NCI-H82 treated with DMSO at 0.1 percent for 48 hours (cell line): ENCODE measurements around the gene PCDHGA11.
"Not testable (repeated sequence)": the region's sequence is repeated elsewhere in the genome, so short reads cannot be mapped to it uniquely, and the experiment has no call there.

Source experiments
- DNase-seq: peaks from one replicate; lab custom pipeline; 2025; ENCODE audit not compliant: unreplicated experiment; lab: John Stamatoyannopoulos, UW

The PCDHGA11 gene

DNA sequence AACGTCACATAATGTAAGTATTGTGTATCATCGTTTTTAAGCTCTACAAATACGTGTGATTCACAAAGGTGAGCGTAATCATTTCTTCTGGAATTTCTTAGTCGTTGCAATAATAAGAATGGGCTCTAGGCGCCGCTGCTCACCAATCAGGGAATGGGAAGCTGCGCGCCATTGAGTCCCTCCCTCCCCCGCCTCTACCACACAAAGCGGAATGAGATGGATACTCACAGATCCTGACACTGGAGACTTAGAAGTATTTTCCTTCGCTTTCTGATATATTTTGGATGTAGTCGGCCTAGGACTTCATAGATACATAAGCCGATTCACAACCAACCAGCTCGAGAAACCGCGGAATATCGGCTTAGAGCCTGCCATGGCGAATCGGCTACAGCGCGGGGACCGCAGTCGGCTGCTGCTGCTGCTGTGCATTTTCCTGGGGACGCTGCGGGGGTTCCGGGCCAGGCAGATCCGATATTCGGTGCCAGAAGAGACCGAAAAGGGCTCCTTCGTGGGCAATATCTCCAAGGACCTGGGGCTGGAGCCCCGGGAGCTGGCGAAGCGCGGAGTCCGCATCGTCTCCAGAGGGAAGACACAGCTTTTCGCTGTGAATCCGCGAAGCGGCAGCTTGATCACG, at the start of gene PCDHGA11:
Gene PCDHGA11, plus strand, starts transcription at position 197 of the 634 bp plus-strand sequence. Its CDS starts 177 bp downstream, at position 374.
- no peak for DNase-seq

DNA sequence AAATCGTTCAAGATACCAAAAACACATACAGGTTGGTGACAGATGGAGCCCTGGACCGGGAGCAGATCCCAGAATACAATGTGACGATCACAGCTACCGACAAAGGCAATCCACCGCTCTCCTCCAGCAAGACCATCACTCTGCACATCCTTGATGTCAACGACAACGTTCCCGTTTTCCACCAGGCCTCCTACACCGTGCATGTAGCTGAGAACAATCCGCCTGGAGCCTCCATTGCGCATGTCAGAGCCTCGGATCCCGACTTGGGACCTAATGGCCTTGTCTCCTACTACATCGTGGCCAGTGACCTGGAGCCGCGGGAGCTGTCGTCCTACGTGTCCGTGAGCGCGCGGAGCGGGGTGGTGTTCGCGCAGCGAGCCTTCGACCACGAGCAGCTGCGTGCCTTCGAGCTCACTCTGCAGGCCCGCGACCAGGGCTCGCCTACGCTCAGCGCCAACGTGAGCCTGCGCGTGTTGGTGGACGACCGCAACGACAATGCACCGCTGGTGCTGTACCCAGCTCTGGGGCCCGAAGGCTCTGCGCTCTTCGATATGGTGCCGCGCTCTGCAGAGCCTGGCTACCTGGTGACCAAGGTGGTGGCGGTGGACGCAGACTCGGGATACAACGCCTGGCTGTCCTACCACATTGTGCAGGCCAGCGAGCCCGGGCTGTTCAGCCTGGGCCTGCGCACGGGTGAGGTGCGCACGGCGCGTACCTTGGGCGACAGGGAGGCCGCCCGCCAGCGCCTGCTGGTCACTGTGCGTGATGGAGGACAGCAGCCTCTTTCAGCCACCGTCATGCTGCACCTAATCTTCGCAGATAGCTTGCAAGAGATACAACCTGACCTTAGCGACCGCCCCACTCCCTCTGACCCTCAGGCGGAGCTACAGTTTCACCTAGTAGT, 49.0 kb upstream of the PCDHGA11 start:
- no peak for DNase-seq

DNA sequence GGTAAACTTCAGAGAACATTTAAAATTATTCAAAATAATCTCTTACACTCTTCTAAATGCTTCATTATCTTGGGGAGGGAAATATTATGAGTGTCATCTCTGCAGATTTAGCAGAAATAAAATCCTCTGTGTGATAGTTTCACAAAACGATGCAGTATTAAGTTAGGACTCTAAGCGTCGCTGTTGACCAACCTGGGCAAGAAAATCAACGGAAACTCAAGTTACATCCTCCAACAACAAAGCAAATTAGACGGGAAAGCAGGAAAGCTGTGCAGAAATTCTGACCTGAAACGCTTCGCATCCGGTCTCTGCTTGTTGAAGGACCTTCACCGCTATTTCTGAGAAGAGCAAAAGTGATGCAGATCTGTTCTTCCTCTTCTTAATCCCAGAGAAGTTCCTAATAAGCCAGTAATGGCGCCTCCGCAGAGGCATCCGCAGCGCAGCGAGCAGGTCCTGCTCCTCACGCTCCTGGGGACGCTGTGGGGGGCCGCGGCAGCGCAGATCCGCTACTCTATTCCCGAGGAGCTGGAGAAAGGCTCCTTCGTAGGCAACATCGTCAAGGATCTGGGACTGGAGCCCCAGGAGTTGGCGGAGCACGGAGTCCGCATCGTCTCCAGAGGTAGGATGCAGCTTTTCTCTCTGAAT, 47.1 kb upstream of the PCDHGA11 start, which contains the start of gene PCDHGA6:
Gene PCDHGA6, plus strand, starts transcription at position 219 of the 645 bp plus-strand sequence. Its CDS starts 193 bp downstream, at position 412.
- no peak for DNase-seq

DNA sequence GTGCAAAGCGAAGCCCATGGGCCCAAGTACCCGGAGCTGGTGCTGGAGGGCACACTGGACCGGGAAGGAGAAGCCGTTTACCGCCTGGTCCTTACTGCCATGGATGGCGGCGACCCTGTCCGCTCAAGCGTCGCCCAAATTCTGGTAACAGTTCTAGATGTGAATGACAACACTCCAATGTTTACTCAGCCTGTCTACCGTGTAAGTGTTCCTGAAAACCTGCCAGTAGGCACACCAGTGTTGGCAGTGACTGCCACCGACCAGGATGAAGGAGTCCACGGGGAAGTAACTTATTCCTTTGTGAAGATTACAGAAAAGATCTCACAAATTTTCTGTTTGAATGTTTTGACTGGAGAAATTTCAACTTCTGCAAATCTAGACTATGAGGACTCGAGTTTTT, 46.2 kb upstream of the PCDHGA11 start:
- no peak for DNase-seq

DNA sequence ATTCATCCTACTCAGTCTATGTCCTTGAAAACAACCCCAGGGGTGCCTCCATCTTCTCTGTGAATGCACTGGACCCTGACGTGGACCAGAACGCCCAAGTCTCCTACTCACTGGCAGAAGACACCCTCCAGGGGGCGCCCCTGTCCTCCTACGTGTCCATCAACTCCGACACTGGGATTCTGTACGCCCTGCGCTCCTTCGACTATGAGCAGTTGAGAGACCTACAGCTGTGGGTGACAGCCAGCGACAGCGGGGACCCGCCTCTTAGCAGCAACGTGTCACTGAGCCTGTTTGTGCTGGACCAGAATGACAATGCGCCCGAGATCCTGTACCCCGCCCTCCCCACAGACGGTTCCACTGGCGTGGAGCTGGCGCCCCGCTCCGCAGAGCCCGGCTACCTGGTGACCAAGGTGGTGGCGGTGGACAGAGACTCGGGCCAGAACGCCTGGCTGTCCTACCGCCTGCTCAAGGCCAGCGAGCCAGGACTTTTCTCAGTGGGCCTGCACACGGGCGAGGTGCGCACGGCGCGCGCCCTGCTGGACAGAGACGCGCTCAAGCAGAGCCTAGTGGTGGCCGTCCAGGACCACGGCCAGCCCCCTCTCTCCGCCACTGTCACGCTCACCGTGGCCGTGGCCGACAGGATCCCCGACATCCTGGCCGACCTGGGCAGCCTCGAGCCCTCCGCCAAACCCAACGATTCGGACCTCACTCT, 45.3 kb upstream of the PCDHGA11 start:
- not testable (repeated sequence) for DNase-seq

DNA sequence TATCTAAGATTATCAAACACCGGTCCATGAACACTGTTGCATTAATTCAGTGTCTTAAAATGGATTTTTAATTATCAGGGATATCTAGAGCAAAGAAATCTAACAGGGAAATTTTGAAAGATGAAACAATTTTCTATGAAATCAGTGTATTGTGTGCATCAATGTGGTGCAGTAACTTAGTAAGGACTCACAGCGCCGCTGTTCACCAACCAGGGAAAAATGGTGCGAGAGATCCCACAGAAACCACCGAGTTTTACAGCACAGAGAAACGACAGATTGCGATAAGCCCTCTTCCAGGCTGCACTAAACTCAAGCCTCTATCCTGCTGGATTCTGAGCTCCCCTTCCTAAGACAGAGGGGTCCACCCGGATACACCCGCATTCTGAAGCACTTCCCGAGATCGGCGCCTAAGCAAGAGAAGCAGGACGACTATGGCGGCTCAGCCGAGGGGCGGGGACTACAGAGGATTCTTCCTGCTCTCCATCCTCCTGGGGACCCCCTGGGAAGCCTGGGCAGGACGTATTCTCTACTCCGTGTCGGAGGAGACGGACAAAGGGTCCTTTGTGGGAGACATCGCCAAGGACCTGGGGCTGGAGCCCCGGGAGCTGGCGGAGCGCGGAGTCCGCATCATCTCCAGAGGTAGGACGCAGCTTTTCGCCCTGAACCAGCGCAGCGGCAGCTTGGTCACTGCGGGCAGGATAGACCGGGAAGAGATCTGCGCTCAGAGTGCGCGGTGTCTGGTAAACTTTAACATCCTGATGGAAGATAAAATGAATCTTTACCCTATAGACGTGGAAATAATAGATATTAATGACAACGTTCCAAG, 38.2 kb upstream of the PCDHGA11 start, which contains the start of gene PCDHGA7:
Gene PCDHGA7, plus strand, starts transcription at position 274 of the 826 bp plus-strand sequence. Its CDS starts 158 bp downstream, at position 432.
- DNase-seq, result no peak

DNA sequence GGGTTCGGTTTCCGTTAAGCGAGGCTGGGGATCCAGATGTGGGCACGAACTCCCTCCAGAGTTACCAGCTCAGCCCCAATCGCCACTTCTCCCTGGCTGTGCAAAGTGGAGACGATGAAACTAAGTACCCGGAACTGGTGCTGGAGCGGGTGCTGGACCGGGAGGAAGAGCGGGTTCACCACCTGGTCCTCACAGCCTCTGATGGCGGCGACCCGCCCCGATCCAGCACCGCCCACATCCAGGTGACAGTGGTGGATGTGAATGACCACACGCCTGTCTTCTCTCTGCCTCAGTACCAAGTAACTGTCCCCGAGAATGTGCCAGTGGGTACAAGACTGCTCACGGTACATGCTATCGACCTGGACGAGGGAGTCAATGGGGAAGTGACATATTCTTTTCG, 37.5 kb upstream of the PCDHGA11 start:
- no peak for DNase-seq

DNA sequence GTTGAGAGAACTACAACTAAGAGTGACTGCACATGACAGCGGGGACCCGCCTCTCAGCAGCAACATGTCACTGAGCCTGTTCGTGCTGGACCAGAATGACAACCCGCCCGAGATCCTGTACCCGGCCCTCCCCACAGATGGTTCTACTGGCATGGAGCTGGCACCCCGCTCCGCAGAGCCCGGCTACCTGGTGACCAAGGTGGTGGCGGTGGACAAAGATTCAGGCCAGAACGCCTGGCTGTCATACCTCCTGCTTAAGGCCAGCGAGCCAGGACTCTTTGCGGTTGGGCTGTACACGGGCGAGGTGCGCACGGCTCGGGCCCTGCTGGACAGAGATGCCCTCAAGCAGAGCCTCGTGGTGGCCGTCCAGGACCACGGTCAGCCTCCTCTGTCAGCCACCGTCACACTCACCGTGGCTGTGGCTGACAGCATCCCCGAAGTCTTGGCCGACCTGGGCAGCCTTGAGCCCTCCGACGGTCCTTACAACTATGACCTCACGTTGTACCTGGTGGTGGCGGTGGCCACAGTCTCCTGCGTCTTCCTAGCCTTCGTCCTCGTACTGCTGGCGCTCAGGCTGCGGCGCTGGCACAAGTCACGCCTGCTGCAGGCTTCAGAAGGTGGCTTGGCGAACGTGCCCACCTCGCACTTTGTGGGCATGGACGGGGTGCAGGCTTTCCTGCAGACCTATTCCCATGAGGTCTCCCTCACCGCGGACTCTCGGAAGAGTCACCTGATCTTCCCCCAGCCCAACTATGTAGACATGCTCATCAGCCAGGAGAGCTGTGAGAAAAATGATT, 36.2 kb upstream of the PCDHGA11 start:
- no peak for DNase-seq

DNA sequence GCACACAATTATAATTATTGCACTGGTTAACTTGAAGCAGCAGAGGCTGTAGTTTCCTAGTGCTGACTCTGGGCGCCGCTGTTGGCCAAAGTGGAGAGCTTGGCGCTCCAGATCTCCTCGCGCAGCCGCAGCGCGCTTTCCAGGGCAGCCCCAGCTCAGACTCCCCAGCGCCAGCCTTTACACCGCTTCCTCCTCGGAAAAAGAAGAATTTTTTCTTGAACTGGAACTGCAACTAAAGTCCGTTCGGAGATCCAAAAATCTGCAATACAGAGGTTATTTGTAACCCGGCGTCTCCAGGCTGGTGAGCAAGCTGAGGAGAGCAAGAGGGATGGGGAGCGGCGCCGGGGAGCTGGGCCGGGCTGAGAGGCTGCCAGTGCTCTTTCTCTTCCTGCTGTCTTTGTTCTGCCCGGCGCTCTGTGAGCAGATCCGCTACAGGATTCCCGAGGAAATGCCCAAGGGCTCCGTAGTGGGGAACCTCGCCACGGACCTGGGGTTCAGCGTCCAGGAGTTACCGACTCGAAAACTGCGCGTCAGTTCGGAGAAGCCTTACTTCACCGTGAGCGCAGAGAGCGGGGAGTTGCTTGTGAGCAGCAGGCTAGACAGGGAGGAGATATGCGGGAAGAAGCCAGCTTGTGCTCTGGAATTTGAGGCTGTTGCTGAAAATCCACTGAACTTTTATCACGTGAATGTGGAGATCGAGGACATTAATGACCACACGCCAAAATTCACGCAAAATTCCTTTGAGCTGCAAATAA, 33.1 kb upstream of the PCDHGA11 start, which contains the start of gene PCDHGB4:
Gene PCDHGB4, plus strand, starts transcription at position 142 of the 755 bp plus-strand sequence. Its CDS starts 187 bp downstream, at position 329.
- DNase-seq, result not testable (repeated sequence)

DNA sequence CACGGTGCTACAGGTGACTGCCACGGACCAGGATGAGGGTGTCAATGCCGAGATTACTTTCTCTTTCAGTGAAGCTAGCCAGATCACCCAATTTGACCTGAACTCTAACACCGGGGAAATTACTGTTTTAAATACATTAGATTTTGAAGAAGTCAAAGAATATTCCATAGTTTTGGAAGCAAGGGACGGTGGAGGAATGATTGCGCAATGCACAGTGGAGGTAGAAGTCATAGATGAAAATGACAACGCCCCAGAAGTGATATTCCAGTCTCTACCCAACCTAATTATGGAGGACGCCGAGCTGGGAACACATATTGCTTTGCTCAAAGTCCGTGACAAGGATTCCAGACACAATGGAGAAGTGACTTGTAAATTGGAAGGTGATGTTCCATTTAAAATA, 32.2 kb upstream of the PCDHGA11 start:
- DNase-seq, result no peak

DNA sequence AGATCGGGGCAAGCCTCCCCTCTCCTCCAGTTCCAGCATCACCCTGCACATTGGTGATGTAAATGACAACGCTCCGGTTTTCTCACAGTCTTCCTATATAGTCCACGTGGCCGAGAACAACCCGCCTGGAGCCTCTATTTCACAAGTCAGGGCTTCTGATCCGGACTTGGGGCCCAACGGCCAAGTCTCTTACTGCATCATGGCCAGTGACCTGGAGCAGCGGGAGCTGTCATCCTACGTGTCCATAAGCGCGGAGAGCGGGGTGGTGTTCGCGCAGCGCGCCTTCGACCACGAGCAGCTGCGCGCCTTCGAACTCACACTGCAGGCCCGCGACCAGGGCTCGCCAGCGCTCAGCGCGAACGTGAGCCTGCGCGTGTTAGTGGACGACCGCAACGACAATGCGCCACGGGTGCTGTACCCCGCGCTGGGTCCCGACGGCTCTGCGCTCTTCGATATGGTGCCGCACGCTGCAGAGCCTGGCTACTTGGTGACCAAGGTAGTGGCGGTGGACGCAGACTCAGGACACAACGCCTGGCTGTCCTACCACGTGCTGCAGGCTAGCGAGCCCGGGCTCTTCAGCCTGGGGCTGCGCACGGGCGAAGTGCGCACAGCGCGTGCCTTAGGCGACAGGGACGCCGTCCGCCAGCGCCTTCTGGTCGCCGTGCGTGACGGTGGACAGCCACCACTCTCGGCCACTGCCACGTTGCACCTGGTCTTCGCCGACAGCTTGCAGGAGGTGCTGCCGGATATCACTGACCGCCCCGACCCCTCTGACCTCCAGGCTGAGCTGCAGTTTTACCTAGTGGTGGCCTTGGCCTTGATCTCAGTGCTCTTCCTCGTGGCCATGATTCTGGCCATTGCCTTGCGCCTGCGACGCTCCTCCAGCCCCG, 31.5 kb upstream of the PCDHGA11 start:
- DNase-seq, result no peak

DNA sequence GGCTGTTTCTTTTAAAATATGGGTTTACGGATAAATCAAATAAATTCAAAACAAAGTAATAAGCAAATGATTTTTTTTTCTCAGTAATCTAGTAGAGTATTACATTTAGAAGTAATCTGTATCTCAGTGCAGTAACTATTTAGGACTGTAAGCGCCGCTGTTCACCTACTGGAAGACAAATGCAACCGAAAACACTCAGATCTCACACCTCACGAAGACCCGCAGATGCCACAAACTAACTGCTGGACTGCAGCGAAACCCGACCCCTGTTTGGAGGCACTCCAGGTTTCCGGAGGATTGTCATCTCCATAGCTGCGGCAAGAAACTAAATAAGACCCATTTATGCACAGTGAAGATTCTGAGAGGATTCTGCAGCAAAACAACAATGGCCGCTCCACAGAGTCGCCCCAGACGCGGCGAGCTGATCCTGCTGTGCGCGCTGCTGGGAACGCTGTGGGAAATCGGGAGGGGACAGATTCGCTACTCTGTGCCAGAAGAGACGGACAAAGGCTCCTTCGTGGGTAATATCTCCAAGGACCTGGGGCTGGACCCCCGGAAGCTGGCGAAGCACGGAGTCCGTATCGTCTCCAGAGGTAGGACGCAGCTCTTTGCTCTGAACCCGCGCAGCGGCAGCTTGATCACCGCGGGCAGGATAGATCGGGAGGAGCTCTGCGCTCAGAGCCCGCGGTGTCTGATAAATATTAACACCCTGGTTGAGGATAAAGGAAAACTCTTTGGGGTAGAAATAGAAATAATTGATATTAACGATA, 28.2 kb upstream of the PCDHGA11 start, which contains the start of gene PCDHGA8:
Gene PCDHGA8, plus strand, starts transcription at position 205 of the 770 bp plus-strand sequence. Its CDS starts 181 bp downstream, at position 386.
- no peak for DNase-seq

DNA sequence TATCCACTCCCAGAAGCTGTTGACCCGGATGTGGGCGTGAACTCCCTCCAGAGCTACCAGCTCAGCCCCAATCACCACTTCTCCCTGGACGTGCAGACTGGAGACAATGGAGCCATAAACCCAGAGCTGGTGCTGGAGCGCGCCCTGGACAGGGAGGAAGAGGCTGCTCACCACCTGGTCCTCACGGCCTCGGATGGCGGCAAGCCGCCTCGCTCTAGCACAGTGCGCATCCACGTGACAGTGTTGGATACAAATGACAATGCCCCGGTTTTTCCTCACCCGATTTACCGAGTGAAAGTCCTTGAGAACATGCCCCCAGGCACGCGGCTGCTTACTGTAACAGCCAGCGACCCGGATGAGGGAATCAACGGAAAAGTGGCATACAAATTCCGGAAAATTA, 27.6 kb upstream of the PCDHGA11 start:
- no peak for DNase-seq

DNA sequence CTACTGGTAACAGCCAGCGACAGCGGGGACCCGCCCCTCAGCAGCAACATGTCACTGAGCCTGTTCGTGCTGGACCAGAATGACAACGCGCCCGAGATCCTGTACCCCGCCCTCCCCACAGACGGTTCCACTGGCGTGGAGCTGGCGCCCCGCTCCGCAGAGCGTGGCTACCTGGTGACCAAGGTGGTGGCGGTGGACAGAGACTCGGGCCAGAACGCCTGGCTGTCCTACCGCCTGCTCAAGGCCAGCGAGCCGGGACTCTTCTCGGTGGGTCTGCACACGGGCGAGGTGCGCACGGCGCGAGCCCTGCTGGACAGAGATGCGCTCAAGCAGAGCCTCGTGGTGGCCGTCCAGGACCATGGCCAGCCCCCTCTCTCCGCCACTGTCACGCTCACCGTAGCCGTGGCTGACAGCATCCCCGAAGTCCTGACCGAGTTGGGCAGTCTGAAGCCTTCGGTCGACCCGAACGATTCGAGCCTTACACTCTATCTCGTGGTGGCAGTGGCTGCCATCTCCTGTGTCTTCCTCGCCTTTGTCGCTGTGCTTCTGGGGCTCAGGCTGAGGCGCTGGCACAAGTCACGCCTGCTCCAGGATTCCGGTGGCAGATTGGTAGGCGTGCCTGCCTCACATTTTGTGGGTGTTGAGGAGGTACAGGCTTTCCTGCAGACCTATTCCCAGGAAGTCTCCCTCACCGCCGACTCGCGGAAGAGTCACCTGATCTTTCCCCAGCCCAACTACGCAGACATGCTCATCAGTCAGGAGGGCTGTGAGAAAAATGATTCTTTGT, 26.3 kb upstream of the PCDHGA11 start:
- DNase-seq, result not testable (repeated sequence)

DNA sequence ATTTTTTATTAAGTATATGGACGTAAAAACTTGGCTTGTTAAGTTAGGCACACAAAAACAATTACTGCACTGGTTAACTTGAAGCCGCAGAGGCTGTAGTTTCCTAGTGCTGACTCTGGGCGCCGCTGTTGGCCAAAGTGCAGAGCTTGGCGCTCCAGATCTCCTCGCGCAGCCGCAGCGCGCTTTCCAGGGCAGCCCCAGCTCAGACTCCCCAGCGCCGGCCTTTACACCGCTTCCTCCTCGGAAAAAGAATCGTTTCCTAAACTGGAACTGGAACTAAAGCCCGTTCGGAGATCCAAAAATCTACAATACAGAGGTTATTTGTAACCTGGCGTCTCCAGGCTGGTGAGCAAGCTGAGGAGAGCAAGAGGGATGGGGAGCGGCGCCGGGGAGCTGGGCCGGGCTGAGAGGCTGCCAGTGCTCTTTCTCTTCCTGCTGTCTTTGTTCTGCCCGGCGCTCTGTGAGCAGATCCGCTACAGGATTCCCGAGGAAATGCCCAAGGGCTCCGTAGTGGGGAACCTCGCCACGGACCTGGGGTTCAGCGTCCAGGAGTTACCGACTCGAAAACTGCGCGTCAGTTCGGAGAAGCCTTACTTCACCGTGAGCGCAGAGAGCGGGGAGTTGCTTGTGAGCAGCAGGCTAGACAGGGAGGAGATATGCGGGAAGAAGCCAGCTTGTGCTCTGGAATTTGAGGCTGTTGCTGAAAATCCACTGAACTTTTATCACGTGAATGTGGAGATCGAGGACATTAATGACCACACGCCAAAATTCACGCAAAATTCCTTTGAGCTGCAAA, 22.9 kb upstream of the PCDHGA11 start, which contains the start of gene PCDHGB5:
Gene PCDHGB5, plus strand, starts transcription at position 192 of the 796 bp plus-strand sequence. Its CDS starts 181 bp downstream, at position 373.
- DNase-seq, result not testable (repeated sequence)
